ENCODE data around the gene STH. TPM values are rescaled to one million over a fixed set of nuclear protein-coding genes. Genes with fewer than 3 reads are reported as not detected.

STH gene
- total and polyA plus RNA-seq, 2 of the 4 experiments (the other 2 are of a cell fraction), result not detected

DNA sequence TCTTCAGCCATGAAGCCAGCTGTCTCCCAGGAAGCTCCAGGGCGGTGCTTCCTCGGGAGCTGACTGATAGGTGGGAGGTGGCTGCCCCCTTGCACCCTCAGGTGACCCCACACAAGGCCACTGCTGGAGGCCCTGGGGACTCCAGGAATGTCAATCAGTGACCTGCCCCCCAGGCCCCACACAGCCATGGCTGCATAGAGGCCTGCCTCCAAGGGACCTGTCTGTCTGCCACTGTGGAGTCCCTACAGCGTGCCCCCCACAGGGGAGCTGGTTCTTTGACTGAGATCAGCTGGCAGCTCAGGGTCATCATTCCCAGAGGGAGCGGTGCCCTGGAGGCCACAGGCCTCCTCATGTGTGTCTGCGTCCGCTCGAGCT is 14.1 kb downstream of the STH start:
- POLR2A ChIA-PET (ENCODE audit: unreplicated experiment), result no interaction called here
- H4K8ac ChIP-seq (ENCODE audit: low read depth in 2 of 2, low read length in 2 of 2), result no peak overlapping the region
- no peak overlapping the region for H3K27ac ChIP-seq (ENCODE audit: insufficient read depth, low read length)
- no peak overlapping the region for H3K4me3 ChIP-seq (ENCODE audit: insufficient read depth, low read depth, low read length)
- no peak overlapping the region for H3K14ac ChIP-seq (replicated peaks; ENCODE audit: low read depth, low read length)
- TF ChIP-seq FOS (IDR thresholded peaks at IDR 0.05; ENCODE audit: low read depth, low read length) (no peak), MAFK (IDR thresholded peaks at IDR 0.05; ENCODE audit: low read depth, low read length) (no peak), MAZ (IDR thresholded peaks at IDR 0.05; ENCODE audit: borderline replicate concordance, low read depth, low read length) (no peak), RCOR1 (IDR thresholded peaks at IDR 0.05; ENCODE audit: insufficient replicate concordance, low read length) (no peak), USF2 (IDR thresholded peaks at IDR 0.05; ENCODE audit: low read depth, low read length) (no peak), CHD1 (IDR thresholded peaks at IDR 0.05; ENCODE audit: low read depth, low read length) (no peak), RAD21 (IDR thresholded peaks at IDR 0.05; ENCODE audit: low read length) (no peak), NFE2L2 (IDR thresholded peaks at IDR 0.05; ENCODE audit: low read depth, low read length) (no peak), RFX5 (IDR thresholded peaks at IDR 0.05; ENCODE audit: low read depth, low read length) (no peak), MXI1 (IDR thresholded peaks at IDR 0.05; ENCODE audit: borderline replicate concordance, low read depth, low read length) (no peak), CEBPB (IDR thresholded peaks at IDR 0.05; ENCODE audit: low read depth, low read length) (no peak), POLR2A (IDR thresholded peaks at IDR 0.05; ENCODE audit: low read depth, low read length) (no peak), BHLHE40 (IDR thresholded peaks at IDR 0.05; ENCODE audit: low read depth, low read length) (no peak)
- TF ChIP-seq, protein P1, sequence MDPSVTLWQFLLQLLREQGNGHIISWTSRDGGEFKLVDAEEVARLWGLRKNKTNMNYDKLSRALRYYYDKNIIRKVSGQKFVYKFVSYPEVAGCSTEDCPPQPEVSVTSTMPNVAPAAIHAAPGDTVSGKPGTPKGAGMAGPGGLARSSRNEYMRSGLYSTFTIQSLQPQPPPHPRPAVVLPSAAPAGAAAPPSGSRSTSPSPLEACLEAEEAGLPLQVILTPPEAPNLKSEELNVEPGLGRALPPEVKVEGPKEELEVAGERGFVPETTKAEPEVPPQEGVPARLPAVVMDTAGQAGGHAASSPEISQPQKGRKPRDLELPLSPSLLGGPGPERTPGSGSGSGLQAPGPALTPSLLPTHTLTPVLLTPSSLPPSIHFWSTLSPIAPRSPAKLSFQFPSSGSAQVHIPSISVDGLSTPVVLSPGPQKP (IDR thresholded peaks at IDR 0.05; ENCODE audit: borderline replicate concordance, low read depth, low read length), result no peak
- no TSS peak for BruUV-seq (replicated peaks)
- no peaks in the 10 kb centered on the region for H3K36me3 ChIP-seq (ENCODE audit: control insufficient read depth, insufficient read depth, low read length)
- peaks cover 3% of the 10 kb centered on the region for H3K9me1 ChIP-seq (ENCODE audit: insufficient read depth, low read length)
- H4K5ac ChIP-seq (ENCODE audit: low read depth, low read length), result no peak overlapping the region
- H3K27me3 ChIP-seq (ENCODE audit: control insufficient read depth, insufficient read depth, low read length), result peaks cover 5% of the 10 kb centered on the region; the same call in 1 of the 2 replicates
- no peak overlapping the region for H3K56ac ChIP-seq (ENCODE audit: extremely low read depth, insufficient read depth, low read length)
- H2AFZ ChIP-seq (replicated peaks; ENCODE audit: low read length, poor library complexity), result no peak overlapping the region
- no peak overlapping the region for H2AK9ac ChIP-seq (replicated peaks; ENCODE audit: low read depth, low read length, poor library complexity)
- dilution Hi-C loops (cut with HindIII; ENCODE audit: low sequenced_read_pairs, unreplicated experiment) (no loop called here), in situ Hi-C loops (cut with MboI; ENCODE audit: low sequenced_read_pairs) (no loop called here), intact Hi-C loops (cut with micrococcal nuclease) (no loop called here)
- H3K4me1 ChIP-seq (ENCODE audit: control insufficient read depth, insufficient read depth, low read length), result peaks cover 7% of the 10 kb centered on the region
- WGBS, 2 experiments (ENCODE audit: extremely low coverage in 2 of 2, insufficient read length in 1 of 2), result 90% methylated on average over 2 of the region's 7 CpGs; no CpG with 5 or more reads in 1 of the 2 experiments
- no peak overlapping the region for H3K9ac ChIP-seq (ENCODE audit: low read depth, low read length)
- ATAC-seq (ENCODE audit: low read depth) (no peak), DNase-seq (no peak)
- H3K23ac ChIP-seq (ENCODE audit: low read depth, low read length), result no peak overlapping the region
- no peak overlapping the region for H3K4ac ChIP-seq (ENCODE audit: low read depth, low read length)
- no peak overlapping the region for H3K18ac ChIP-seq (ENCODE audit: low read depth, low read length)
- no peaks in the 10 kb centered on the region for H3K79me1 ChIP-seq (ENCODE audit: low read depth in 1 of 2, low read length in 2 of 2)
- no peaks in the 10 kb centered on the region for H3K9me3 ChIP-seq (ENCODE audit: control insufficient read depth, insufficient read depth, low read length)
- no peak overlapping the region for H4K91ac ChIP-seq (ENCODE audit: insufficient read depth, low read depth, low read length)
- no peaks in the 10 kb centered on the region for H4K20me1 ChIP-seq (ENCODE audit: insufficient read depth, low read length)
- H2BK120ac ChIP-seq (ENCODE audit: low read depth, low read length), result no peak overlapping the region
- no peak overlapping the region for H2BK5ac ChIP-seq (ENCODE audit: low read depth, low read length, poor library complexity, severe bottlenecking)
- no peak overlapping the region for H2BK15ac ChIP-seq (ENCODE audit: low read depth, low read length)
- peak overlapping the region; percentile 10; the same call in 1 of the 2 replicates for H2BK20ac ChIP-seq (ENCODE audit: low read depth, low read length)
- CTCF ChIA-PET, result interaction anchor here (0.6 to 1.6 kb wide), 2 partner anchors 200 to 1075 kb away, joined by 3 read pairs; no protein-coding TSS in a partner anchor
- H3K4me2 ChIP-seq (ENCODE audit: low read depth, low read length), result no peak overlapping the region
- H2AK5ac ChIP-seq (ENCODE audit: low read depth, low read length), result no peak overlapping the region

Data from IMR-90 (cell line).